ENCODE results near the gene SIGLEC15.
"Not testable (repeated sequence)": the region's sequence is repeated elsewhere in the genome, so short reads cannot be mapped to it uniquely, and the experiment has no call there.

DNA sequence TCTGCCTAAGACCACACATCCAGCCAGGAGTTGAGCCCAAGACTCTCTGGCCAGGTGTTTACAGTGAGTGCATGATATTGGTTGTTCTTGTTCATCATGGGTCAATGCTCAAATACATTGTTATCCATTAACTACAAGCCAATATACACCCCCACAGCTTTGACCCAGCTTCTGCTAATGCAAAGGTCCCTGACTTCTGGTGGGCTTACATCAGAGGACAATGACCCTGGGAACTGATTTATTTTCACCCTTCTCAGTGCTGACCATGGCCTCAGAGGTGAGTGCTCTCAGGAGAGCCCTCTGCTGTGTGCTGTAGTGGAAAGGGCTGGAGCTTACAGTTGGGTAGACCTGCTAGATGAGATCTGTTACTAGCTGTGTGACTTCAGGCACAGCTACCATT lies 10.7 kb upstream of the SIGLEC15 start:
- TF ChIP-seq POLR2A (IDR thresholded peaks at IDR 0.05; ENCODE audit: low read depth, low read length); POLR2AphosphoS5 (IDR thresholded peaks at IDR 0.05; ENCODE audit: low read depth, low read length); TAF1 (IDR thresholded peaks at IDR 0.05; ENCODE audit: borderline replicate concordance, low read depth, low read length): not testable (repeated sequence)
